A549 (cell line): Measurements from ENCODE around the gene SUV39H1.
A peak's percentile ranks its signal among the peaks of the same experiment; 100 is the strongest.

Experiments
- EP300 ChIP-seq, 2 experiments: fragments of >200 bp; sonication (Bioruptor Twin); formaldehyde crosslinking; IDR thresholded peaks; 2 replicates in 1 of 2; 3 replicates in 1 of 2; pipeline ENCODE4 v1.6.1; 2016 to 2017
- TF ChIP-seq, protein P1 (sequence below): fragments of >200 bp; sonication (Bioruptor Twin); formaldehyde crosslinking; IDR thresholded peaks from 3 replicates; pipeline ENCODE4 v1.5.1; 2016

DNA sequence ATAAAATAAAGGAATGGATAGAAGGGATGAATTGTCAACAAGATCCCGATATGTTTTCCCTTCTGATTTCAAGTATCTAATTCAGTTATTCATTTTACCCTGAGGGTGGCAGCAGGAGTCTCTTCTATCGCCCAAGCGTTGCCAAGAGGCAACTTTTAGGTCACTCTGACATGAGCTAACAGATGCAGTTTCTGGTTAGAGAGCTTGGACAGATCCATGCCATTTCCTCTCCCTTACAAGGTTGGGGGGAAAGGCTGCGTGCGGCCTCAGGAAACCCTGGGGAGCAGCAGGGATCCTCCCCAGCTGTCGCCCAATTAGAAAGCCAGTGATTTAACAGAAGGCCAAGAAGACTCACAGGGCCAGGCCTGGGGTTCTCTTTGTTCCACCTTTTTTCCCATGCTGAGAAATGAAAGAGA is 48.2 kb upstream of the SUV39H1 start:
- TF ChIP-seq EP300 (IDR thresholded peaks at IDR 0.05) = no peak
- TF ChIP-seq, protein P1, sequence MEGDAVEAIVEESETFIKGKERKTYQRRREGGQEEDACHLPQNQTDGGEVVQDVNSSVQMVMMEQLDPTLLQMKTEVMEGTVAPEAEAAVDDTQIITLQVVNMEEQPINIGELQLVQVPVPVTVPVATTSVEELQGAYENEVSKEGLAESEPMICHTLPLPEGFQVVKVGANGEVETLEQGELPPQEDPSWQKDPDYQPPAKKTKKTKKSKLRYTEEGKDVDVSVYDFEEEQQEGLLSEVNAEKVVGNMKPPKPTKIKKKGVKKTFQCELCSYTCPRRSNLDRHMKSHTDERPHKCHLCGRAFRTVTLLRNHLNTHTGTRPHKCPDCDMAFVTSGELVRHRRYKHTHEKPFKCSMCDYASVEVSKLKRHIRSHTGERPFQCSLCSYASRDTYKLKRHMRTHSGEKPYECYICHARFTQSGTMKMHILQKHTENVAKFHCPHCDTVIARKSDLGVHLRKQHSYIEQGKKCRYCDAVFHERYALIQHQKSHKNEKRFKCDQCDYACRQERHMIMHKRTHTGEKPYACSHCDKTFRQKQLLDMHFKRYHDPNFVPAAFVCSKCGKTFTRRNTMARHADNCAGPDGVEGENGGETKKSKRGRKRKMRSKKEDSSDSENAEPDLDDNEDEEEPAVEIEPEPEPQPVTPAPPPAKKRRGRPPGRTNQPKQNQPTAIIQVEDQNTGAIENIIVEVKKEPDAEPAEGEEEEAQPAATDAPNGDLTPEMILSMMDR = peak; percentile 48
